DOHH2 (cell line): Measurements from ENCODE around the gene SLC8A3.

Experiments used
- H3F3A ChIP-seq: fragments of 200-600 bp; sonication (generic), shearing (Covaris generic); 2 replicates; pipeline ENCODE4 v1.6.0; 2016; ENCODE audit warnings: antibody characterized with exemption, mild to moderate bottlenecking; ENCODE audit not compliant: control insufficient read depth, insufficient read depth
- H3K27ac ChIP-seq: fragments of 200-600 bp; sonication (generic); 2 replicates; pipeline ENCODE4 v1.5.1; 2014; ENCODE audit warnings: low read depth, mild to moderate bottlenecking, low read length, moderate library complexity
- H3K27me3 ChIP-seq: fragments of 200-600 bp; sonication (generic); 2 replicates; pipeline ENCODE4 v1.6.1; 2014; ENCODE audit warnings: mild to moderate bottlenecking, low read length, mixed read lengths; ENCODE audit not compliant: control insufficient read depth
- H3K36me3 ChIP-seq: fragments of 200-600 bp; sonication (generic); 2 replicates; pipeline ENCODE4 v1.6.1; 2014; ENCODE audit warnings: mild to moderate bottlenecking, low read length, moderate library complexity, mixed read lengths; ENCODE audit not compliant: control insufficient read depth
- H3K4me1 ChIP-seq: fragments of 200-600 bp; sonication (generic); 2 replicates; pipeline ENCODE4 v1.6.1; 2014; ENCODE audit warnings: mild to moderate bottlenecking, low read length, mixed read lengths; ENCODE audit not compliant: control insufficient read depth
- H3K4me2 ChIP-seq: fragments of 200-600 bp; sonication (generic); 2 replicates; pipeline ENCODE4 v1.6.0; 2014; ENCODE audit warnings: mild to moderate bottlenecking, low read length, moderate library complexity
- H3K4me3 ChIP-seq: fragments of 200-600 bp; sonication (generic); 2 replicates; pipeline ENCODE4 v1.5.1; 2014; ENCODE audit warnings: mild to moderate bottlenecking, low read length, mixed read lengths
- H3K79me2 ChIP-seq: fragments of 200-600 bp; sonication (generic); 2 replicates; pipeline ENCODE4 v1.6.1; 2014; ENCODE audit warnings: mild to moderate bottlenecking, low read length, mixed read lengths; ENCODE audit not compliant: control insufficient read depth
- H3K9me2 ChIP-seq: fragments of 200-600 bp; sonication (generic); replicated peaks from 2 replicates; pipeline ENCODE4 v1.6.1; 2014; ENCODE audit warnings: mild to moderate bottlenecking, low read length, mixed read lengths; ENCODE audit not compliant: control insufficient read depth
- H3K9me3 ChIP-seq: fragments of 200-600 bp; sonication (generic); 2 replicates; pipeline ENCODE4 v1.6.1; 2014; ENCODE audit warnings: antibody characterized with exemption, low read length, mixed read lengths; ENCODE audit not compliant: control insufficient read depth, insufficient read depth
- H4K20me1 ChIP-seq: fragments of 200-600 bp; sonication (generic); 2 replicates; pipeline ENCODE4 v1.6.0; 2014; ENCODE audit warnings: low read depth, mild to moderate bottlenecking, antibody characterized with exemption, low read length, moderate library complexity; ENCODE audit not compliant: control insufficient read depth, insufficient read depth
- CTCF ChIP-seq: fragments of 200-600 bp; sonication (generic); IDR thresholded peaks from one replicate; pipeline ENCODE4 v1.5.1; 2014; ENCODE audit warnings: antibody characterized with exemption, mild to moderate bottlenecking, low read depth, low read length; ENCODE audit not compliant: poor library complexity, severe bottlenecking
- EZH2phosphoT487 ChIP-seq: fragments of 200-600 bp; sonication (generic); IDR thresholded peaks from 2 replicates; pipeline ENCODE4 v1.6.1; 2017; ENCODE audit warnings: borderline replicate concordance, mild to moderate bottlenecking, antibody characterized with exemption, low read length, moderate library complexity, mixed read lengths

Gene SLC8A3

GRCh38 chr14:70086685-70087379 lies 101.9 kb downstream of the SLC8A3 start:
- TF ChIP-seq CTCF = peak; percentile 65
- no peak for TF ChIP-seq EZH2phosphoT487
- Histone ChIP-seq H4K20me1 (no peaks in the 10 kb centered on the region), H3K36me3 (no peaks in the 10 kb centered on the region), H3K9me3 (no peaks in the 10 kb centered on the region), H3K27me3 (peaks cover 3% of the 10 kb centered on the region), H3K27ac (no peak overlapping the region), H3F3A (no peaks in the 10 kb centered on the region), H3K9me2 (no peaks in the 10 kb centered on the region), H3K79me2 (no peaks in the 10 kb centered on the region), H3K4me3 (no peak overlapping the region), H3K4me2 (no peak overlapping the region), H3K4me1 (no peaks in the 10 kb centered on the region)

- TF ChIP-seq CTCF (no peak), EZH2phosphoT487 (no peak)
- no peak overlapping the region for H3K4me3 ChIP-seq
- no peaks in the 10 kb centered on the region for H3K36me3 ChIP-seq
- H3K27me3 ChIP-seq = peaks cover 3% of the 10 kb centered on the region; the same call in 1 of the 2 replicates
- H3K9me2 ChIP-seq = no peaks in the 10 kb centered on the region
- H3F3A ChIP-seq = no peaks in the 10 kb centered on the region
- no peaks in the 10 kb centered on the region for H3K9me3 ChIP-seq
- H4K20me1 ChIP-seq = no peaks in the 10 kb centered on the region
- no peaks in the 10 kb centered on the region for H3K4me1 ChIP-seq
- no peak overlapping the region for H3K27ac ChIP-seq
- no peaks in the 10 kb centered on the region for H3K79me2 ChIP-seq
- no peak overlapping the region for H3K4me2 ChIP-seq
Measured at GRCh38 chr14:70084226-70084625, 104.5 kb downstream of the SLC8A3 start.

- no peak overlapping the region for H3K27ac ChIP-seq
- H3K9me3 ChIP-seq = no peaks in the 10 kb centered on the region
- H3F3A ChIP-seq = no peaks in the 10 kb centered on the region
- H3K9me2 ChIP-seq = no peaks in the 10 kb centered on the region
- no peaks in the 10 kb centered on the region for H3K79me2 ChIP-seq
- H3K4me3 ChIP-seq = no peak overlapping the region
- no peaks in the 10 kb centered on the region for H3K36me3 ChIP-seq
- H3K27me3 ChIP-seq = peaks cover 2% of the 10 kb centered on the region; the same call in 1 of the 2 replicates
- TF ChIP-seq EZH2phosphoT487 (no peak), CTCF (no peak)
- no peaks in the 10 kb centered on the region for H3K4me1 ChIP-seq
- no peak overlapping the region for H3K4me2 ChIP-seq
- no peaks in the 10 kb centered on the region for H4K20me1 ChIP-seq
Measured at GRCh38 chr14:70082394-70082793, 106.4 kb downstream of the SLC8A3 start.
